Activated gamma-delta T cell treated with Interleukin-2 at 50 U/mL for 16 hours (primary cell): ENCODE data around the gene ITSN1.
"Not testable (repeated sequence)": the region's sequence is repeated elsewhere in the genome, so short reads cannot be mapped to it uniquely, and the experiment has no call there.

Experiments used
- DNase-seq: peaks from one replicate; pipeline ENCODE4 v3.0.0-alpha.2; 2020

Gene ITSN1

DNA sequence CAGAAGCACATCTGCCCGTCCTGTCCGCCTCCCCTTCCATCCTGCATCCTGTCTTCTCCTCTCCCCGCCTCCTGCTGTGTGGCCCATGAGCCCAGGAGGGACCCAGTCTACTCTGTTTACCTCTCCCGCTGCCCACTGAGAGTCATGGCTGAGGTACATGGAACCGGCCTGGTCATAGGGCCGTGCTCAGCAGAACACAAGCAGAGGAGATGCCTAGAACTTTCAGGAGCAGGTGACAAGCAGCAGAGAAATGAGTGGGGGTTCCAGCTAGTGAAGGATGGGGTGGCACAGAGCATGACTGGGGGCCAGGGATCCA, 202.5 kb downstream of the ITSN1 start:
- no peak for DNase-seq

DNA sequence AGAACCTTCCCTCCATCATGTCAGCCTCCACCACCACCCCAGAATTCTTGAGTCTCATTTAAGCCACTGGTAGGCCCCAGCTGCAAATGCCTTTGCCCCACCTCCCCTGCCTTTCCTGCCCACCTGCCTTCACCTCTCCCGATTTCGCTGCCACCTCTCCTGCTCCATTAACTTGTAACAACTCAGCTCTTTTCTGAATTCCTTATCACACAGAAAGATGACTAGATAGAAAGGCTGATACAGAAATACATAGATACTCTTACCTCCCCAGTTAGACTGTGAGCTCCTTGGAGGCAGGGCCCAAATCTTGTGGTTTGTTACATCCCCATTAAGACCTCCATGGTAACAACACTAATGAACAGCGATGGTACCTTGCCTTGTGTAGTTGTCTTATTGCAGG, 203.8 kb downstream of the ITSN1 start:
- DNase-seq = no peak

DNA sequence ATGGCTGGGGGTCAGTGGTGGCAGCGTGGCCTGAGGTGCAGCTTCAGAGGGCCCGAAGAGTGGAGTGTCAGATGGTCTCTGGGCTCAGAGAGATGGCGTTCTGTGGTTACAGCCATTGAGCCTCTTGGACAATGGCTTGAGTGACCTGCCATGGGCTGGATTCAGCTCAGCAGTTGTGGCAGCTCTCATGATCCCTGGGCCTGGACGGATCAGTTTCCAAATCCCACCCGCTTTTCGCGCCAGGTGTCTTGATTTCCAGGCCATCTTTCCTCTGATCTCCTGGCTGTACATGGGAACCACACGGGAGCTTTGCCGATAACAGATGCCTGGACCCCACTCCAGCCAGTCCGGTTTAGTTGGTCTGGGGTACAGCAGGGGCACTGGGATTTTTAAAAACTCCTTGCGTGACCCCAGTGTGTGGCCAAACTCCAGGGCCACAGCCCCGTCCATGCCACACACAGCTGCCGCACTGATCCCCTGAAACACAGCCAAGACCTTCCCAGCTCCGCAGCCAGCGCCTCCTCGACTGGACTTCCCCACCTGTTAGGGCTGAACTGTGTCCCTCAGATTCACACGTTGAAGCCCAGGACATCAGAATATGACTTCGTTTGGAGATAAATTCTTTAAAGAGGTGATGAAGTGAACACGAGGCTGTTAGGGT, 205.4 kb downstream of the ITSN1 start:
- DNase-seq = no peak

DNA sequence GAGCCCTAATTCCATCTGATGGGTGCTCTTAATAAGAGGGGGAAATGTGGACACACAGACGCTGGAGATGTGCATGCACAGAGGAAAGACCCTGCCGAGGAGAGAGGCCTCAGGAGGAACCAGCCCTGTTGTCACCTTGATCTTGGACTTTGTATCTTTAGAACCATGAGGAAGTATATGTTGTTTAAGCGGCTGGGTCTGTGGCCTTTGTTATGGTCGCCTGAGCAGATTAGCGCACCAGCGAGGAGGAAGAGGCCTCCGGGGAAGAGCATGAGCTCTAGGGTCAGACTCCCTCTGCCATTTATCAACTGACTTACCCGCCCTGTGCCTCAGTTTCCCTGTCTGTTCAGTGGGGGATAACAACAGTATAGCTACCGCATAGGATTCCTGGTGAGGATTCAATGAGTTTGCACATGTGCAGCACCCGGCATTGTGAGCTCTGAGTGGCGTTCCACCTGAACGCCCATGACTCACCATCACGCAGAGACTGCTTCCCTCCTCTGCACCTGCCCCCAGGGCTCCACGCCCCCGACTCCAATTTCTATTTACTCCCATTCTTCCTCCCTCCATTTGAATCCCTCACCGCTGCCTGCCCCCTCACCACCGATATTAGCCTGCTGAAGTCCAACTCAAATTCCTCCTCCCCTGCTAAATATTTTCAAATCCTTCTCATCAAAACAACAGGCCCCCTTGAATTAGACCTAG, 206.1 kb downstream of the ITSN1 start:
- DNase-seq = no peak

DNA sequence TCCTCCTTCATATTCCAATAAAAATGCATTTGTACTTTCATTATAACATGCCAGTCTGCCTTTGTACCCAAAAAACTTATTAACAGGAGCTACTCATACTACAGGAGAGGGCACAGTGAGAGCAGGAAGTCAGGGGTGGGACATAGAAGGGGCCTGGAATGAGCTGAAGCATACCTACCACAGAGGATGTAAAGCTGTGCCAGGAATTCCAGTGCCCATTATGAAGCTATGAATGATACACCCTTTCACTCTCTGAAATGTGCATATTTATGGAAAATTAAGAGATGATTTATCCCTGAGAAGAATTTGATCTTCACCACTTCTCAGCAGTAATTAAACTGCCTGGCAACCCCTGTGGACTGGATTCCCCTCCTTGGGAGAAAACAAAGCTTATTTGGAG, 207.5 kb downstream of the ITSN1 start:
- no peak for DNase-seq

DNA sequence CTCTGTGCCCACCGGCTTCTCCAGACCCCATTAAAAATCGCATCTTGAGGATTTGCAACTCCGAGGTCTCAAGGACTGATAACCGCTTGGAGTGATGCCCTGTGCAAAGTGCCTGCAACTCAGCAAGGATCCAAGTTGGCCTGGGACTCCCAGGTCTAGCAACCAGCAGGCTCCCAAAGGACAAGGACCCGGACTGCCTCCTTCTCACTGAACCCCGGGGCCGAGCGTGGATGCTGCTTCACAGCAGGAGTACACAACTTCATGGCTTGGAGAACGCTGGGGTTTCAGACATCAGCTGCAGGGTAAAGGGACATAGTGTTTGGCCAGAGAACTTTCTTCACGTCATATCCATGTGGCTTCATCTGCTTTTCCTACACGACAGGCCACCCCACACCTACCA, 208.1 kb downstream of the ITSN1 start:
- no peak for DNase-seq

DNA sequence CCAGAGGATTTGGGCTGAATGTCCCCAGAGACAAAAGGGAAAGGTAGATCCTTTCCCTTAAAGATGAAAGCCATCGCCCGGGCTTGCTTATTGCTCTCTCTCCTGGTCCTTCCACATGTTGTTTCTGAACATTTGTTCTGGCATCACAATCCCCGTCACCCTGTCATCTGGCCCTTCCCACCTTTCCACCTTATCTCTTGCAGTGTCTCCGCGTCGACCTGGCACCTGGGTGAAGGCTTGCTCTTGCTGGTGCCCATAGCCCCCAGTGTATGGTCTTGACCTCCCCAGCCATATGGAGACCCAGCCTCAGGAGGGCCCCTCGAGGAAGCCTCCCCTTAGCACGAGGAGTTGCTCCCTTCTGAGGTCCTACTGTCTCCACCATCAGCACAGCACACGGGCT, 208.7 kb downstream of the ITSN1 start:
- DNase-seq = no peak

DNA sequence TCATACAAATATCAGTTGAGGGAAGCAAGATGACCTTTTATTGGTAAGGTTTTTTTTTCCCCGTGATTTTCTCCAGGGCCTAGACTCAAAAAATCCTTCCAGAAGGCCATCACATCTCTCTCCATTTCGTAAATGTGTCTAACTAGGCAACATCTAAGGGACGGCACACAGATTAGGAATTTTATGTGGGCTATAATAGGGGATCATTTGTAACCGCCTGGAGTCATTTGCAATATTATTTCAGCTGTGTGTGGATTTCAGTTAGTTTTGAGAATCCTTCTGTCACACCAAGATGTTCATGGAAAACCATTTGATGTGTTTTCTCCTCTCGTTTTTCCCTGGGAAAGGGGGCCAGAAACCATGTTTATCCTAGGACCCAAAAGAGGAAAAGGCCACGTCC, 210.2 kb downstream of the ITSN1 start:
- DNase-seq = no peak

DNA sequence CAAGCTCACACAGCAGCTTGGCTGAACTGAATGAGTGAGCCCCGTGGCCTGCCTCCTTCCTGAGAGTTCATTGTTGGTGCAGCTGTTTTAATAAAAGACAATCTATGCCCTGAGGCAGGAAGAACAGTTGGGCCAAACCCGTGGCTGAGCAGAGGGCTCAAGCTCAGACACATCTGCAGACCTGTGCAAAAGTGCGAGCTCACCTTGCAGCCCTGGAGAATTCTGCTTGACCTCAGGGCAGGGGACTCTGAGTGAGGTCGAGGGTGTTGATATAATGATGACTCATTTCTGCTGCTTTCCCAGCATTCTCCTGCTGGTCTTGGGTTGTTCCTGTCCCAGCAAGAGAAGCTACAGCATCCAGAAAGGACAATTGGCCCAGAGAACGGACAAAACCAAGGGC, 212.3 kb downstream of the ITSN1 start:
- DNase-seq = no peak

DNA sequence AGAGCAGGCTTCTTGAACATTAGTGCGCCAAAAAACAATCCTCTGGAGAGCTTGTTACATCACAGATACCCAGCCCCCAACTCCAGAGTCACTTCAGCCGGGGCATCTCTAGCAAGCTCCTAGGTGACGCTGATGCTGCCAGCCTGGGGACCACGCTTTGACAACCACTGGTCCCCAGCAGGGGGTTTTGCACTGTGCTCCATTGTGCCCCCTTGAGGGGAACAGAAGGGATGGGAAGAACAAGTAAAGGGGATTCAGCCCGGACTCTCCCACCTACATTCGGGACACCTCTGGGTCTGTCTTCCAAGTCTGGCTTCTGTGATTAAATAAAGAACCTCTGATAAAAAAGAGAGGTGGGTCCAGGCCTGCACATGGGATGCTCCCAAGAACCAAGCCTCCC, 212.9 kb downstream of the ITSN1 start:
- no peak for DNase-seq

DNA sequence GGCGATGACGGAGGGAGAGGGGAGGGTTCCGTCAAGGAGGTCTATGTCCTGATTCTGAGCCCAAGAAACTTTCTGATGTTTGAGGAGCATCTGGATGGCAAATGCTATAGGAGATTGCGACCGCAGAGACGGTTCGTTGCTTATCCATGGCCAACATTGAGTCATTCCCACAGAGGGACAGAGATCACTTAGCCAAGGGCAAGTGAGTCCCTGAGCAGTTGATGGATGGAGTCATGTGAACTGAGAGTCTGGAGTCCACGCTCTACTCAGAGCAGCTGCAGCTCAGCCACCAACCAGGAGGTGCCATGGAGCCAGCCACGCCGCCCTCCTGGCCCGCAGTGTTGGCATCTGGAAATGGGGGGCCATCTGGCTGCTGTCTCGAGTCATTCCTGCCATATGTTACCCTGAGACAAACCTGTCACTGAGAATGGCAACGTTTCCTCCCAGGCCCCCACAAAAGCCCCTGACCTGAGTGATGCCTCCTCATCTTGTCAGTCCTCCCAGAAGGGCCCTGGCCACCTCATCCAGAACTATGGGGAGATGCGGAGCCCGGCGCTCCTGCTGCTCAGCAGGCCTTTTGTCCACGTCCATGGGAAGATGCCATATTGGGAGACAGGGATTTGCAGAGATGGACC, 214.7 kb downstream of the ITSN1 start:
- no peak for DNase-seq

DNA sequence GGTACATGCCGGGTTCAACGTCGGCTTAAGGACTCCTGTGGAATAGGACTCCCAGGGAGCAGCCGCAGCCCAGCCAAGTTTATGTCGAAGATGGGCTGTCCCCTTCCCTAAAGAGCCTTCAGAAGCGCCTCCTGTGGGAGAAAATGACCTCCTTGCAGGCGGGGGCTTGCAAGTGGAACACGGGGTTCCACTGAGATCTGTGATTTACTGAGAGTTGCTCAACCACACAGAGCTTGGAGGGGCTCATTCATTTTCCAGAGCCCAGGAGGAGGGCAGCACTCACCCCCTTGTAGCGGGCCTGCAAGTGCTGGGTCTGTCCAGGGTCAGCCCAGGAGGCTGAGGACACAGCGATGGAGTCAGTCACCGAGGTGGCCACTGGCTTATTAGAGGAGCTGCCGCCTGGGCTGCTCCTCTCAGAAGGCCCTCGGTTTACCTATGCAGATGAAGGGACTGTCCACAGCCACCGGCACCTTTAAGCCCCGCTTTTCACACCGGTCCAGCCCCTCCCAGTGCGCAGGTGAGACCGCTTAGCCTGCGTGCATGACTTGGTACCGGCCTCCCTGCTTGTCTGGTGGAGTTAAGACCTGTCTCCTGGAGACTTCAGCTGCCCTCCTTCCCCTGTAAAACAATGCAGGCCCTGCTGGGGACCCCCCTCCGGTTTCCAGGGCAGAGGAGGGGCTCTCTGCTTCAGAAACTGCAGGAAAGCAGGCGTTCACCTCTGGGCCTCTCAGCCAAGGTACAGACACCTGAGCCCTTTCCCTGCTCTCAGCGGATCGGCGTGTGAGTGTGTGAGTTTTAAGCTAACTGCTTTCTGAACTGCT, 215.8 kb downstream of the ITSN1 start:
- no peak for DNase-seq

DNA sequence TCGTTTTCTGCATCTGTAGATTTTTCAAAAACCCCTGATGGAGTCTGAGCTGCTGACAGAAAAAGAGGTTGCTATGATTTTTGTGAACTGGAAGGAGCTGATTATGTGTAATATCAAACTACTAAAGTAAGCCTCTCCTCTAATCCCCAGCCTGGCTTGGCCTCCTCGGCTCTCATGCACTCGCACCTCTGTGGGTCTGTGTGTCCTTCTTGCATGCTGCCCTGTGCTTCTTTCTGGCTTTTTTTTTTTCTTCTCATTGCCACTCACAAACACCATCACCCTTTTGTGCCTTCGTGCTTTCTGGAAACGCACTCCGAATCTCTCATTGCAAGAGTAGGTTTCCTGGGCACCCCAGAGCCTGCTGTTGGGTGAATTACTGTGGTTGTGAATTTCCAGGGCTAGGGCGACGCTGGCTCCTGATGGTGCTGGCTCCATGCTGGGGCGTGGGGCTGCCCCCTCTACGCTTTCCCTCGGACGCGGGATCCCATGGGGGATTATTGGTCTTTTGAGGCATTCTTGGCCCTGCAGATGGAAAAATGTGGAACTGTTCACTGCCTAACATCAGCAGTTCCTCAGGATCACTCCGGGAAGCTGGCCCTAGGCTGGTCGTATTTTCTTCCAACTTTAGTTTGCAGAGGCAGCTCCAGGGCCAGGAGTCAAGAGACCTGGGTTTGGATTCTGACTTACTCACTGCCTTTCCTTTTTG, 216.5 kb downstream of the ITSN1 start:
- DNase-seq = no peak

DNA sequence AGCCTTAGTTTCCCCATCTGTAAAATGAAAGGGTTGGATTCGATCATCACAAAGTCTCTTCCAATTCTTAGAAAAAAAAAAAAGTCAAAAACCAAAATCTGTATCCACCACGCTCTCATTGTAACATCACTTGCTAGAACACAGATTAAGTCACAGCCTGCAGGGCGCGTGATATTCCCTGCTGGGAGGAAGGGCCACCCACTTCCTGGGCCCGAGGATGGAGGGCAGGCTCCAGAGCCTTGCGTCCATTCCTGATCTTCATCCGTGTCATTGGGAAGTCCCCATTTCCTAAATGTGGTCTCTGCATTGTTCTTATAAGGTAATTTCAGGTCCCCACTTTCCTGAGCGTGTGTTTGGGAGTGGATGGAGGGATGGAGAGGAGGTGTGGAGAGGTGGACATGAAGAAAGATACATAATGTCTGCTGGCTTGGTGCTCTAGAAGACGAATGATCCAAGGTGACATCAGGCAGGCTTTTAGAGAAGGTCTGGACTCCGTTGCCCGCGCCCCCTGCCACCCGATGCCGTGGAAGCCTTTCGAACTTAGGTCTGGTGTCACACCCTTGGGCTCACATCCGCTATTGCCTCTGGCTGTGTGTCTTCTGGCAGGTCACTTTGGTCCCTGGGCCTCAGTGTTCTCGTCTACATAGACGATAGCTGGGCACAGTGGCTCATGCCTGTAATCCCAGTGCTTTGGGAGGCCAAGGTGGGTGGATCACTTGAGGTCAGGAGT, 217.2 kb downstream of the ITSN1 start:
- DNase-seq = no peak

DNA sequence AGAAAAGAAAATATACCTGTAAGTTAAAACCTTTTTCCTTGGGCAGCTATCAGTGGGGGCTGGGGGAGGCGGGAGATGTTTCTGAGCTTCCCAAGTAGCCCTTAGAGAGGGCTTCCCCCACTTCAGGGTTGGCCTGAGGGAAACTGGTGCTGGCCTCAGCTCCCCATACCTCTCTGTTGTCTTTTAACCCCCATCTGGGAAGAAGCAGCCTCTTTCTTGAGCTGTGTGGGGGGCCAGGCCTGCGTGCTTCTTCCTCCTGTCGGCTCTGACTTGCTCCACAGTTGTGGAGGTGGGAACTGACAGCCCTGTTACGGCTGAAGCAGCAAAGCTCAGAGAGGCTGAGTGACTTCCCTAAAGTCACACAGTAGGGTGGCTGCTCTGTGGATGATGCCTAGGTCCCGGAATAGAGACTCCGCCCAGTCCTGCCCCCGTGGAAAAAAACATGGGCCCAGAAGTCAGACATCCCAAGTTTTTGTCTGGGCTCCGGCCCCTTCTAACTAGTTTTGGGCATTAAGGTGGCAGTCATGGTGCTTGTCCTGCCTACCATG, 218.1 kb downstream of the ITSN1 start:
- DNase-seq = no peak

DNA sequence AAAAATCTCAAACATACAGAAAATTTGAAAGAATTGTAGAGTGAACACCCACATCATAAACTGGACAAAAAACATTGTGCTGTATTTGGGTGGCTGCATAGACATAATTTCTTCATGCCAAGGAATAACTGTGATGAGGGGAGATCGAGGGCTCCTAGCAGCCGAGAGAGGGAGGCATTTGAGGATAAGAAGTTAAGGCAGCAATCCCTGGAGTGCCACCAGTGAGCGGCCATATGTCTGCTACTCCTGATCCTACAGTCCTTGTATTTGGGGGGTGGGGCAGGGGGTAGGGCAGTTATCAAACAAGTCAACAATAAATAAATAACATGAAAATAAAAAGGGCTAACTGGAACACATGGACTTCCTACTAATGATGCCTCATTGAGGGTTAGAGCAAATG, 218.8 kb downstream of the ITSN1 start:
- no peak for DNase-seq

DNA sequence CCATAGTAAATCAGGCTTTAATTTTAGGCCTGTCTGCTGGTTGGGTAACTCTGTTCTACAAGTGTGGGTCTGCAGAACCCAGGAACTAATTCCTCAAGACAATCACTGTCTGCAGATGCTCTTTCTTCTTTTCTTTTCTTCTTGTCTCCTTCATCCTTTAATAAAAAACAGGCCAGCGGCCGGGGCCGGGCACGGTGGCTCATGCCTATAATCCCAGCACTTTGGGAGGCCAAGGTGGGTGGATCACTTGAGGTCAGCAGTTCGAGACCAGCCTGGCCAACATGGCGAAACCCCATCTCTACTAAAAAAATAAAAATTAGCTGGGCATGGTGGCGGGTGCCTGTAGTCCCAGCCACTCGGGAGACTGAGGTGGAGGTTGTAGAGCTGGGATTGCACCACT, 220.9 kb downstream of the ITSN1 start:
- not testable (repeated sequence) for DNase-seq

DNA sequence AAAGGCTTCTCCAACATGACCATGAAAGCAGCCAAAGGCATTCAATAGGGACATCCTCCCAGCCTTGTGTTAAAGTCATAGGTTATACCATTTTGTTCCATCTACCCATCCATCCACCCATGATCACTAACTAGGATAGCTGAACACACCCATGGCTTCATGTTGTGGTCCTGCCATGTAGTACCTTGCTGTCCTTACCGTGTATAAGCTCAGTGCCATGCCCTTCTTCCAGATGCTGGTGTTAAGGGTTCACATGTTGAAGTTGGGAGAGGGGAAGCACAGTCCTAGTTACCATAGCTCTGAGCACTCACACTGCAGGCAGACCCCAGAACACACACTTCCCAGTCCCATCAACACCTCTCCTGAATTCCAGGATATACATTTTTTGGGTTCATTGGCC, 221.8 kb downstream of the ITSN1 start:
- no peak for DNase-seq

DNA sequence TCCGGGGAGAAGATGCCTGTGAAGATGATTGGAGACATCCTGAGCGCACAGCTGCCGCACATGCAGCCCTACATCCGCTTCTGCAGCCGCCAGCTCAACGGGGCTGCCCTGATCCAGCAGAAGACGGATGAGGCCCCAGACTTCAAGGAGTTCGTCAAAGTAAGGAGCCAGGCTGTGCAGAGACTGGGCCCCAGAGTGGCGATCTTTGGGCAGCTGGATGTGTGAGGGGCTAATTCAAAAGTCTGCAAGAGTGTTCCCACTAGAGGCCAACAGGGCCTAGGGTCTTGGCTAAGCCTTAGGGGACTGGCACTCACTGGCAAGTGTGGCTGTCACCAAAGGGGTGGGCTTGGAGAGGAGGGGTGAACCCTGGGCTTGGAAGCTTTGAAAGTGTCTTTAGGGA, 222.9 kb downstream of the ITSN1 start:
- no peak for DNase-seq

DNA sequence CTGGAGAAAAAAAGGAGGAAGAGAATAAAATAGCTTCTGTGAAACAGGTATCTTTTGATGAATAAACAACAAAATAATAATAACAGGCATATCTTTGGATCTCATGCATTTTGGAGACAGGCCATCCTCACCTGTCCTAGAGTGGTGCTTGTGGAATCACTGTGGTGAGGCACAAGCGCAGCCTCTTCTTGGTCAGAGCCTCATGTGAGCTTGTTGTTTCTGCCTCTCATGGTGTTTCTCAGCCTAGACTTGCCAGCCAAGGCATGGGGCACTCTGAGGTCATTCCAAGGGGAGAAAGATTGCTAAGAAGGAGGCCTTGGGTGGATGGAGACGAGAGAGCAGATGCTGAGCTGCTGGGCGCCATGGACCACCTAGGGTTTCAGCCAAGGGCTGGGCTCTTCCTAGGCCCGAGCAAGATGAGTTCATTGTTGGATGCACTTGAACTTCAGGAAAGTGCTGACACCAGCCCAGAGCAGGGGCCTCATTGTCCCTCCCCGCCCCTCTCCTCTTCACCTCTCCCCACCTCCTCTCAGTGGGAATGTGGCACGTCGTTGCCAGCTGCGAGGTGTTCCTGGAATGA, 223.8 kb downstream of the ITSN1 start:
- DNase-seq = no peak

DNA sequence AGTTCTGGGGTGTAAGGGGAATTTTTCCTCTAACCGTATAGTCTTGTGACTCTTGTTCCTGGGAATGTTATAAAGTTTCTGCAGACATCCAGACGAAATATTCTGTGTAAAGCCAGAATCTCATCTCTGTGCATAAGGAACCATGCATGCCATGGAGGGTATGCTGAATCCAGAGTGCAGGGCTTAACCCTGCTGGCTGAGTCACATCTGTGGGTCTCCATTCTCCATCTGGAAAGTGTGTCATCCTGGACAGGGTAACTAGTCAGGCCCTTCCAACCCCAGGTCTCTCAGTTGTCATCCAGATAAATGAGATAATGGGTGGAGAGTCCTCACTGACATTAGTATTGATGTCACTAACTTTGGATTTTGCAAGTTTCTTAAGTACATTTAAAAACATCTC, 224.5 kb downstream of the ITSN1 start:
- no peak for DNase-seq

DNA sequence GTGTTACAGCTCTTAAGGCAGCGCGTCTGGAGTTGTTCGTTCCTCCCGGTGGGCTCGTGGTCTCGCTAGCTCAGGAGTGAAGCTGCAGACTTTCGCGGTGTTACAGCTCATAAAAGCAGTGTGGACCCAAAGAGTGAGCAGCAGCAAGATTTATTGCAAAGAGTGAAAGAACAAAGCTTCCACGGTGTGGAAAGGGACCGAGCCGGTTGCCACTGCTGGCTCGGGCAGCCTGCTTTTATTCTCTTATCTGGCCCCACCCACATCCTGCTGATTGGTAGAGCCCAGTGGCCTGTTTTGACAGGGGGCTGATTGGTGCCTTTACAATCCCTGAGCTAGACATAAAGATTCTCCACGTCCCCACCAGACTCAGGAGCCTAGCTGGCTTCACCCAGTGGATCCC, 225.6 kb downstream of the ITSN1 start:
- DNase-seq = not testable (repeated sequence)
